Sigmoid colon (tissue), 4 donors: ENCODE results near the gene LPAR3.

Source experiments
- CTCF ChIP-seq, 4 experiments: fragments of 450-650 bp in 3 of 4; fragments of 200-600 bp in 1 of 4; IDR thresholded peaks; one replicate each; pipeline ENCODE4 v1.5.1; 2016 to 2019; ENCODE audit warnings: antibody characterized with exemption in 4 of 4, mild to moderate bottlenecking in 3 of 4, moderate library complexity in 2 of 4
- POLR2A ChIP-seq, 2 donors: fragments of 450-650 bp; IDR thresholded peaks; one replicate each; pipeline ENCODE4 v1.6.1; 2016; ENCODE audit warnings: antibody characterized with exemption in 2 of 2, mild to moderate bottlenecking in 2 of 2, moderate library complexity in 2 of 2
- POLR2AphosphoS5 ChIP-seq, 4 donors: sonication (generic); formaldehyde crosslinking; IDR thresholded peaks; one replicate each; pipeline ENCODE4 v1.6.1; 2017; ENCODE audit warnings: antibody characterized with exemption in 4 of 4

- TF ChIP-seq POLR2AphosphoS5 (IDR thresholded peaks at IDR 0.05) (no peak), CTCF (IDR thresholded peaks at IDR 0.05) (no peak), POLR2A (IDR thresholded peaks at IDR 0.05) (no peak)
Measured at GRCh38 chr1:84844094-84844493, 48.9 kb downstream of the LPAR3 start.
